ENCODE data around the gene HIPK3.

DNA sequence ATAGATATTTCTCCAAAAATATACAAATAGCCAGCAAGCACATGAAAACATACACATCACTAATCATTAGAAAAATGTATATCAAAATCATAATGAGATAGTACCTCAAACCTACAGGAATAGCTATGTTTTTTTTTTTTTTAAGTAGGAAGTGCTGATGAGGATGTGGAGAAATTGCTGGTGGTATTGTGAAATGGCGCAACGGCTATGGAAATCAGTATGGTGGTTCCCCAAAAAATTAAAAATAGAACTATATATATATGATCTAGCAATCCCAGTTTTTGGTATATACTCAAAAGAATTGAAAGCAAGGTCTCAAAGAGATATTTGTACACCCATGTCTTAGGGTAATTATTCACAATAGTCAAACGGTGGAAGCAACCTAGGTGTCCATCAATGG lies 46.0 kb upstream of the HIPK3 start:
- no peak for TF ChIP-seq CTCF (optimal IDR thresholded peaks at IDR 0.05 in 1 of 3, IDR thresholded peaks at IDR 0.05 in 1 of 3, conservative IDR thresholded peaks at IDR 0.05 in 1 of 3; ENCODE audit: extremely low read depth in 1 of 3, insufficient read depth in 2 of 3, low read length in 3 of 3)
- no peak for TF ChIP-seq EZH2 (IDR thresholded peaks at IDR 0.05; ENCODE audit: low read length)

Data from keratinocyte (primary cell).